Measurements from ENCODE around the gene FAM25G.
"Not testable (repeated sequence)": the region's sequence is repeated elsewhere in the genome, so short reads cannot be mapped to it uniquely, and the experiment has no call there.

DNA sequence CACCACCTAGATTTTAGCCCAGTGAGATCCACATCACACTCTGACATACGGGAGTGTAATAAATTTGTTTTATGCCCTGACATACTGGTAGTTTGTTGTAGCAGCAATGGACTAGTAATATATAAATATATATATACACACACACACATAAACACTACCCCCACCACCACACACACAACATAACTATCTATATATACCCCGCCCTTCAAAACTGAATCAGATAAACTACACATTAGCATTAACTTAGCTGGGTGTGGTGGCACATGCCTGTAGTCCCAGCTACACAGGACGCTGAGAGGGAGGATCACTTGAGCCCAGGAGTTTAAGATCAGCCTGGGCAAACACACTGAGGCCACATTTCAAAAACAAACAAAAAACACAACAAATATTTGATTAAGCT, 44.9 kb upstream of the FAM25G start:
- TF ChIP-seq CTCF, EP300 (IDR thresholded peaks at IDR 0.05): not testable (repeated sequence)
